ENCODE results near the gene ZBTB32.
"Not testable (repeated sequence)": the region's sequence is repeated elsewhere in the genome, so short reads cannot be mapped to it uniquely, and the experiment has no call there.

The ZBTB32 gene

GRCh38 chr19:35722897-35723296 is 18.5 kb downstream of the ZBTB32 start:
- no peak for DNase-seq

- DNase-seq = no peak
Observed at GRCh38 chr19:35723671-35724070, 19.3 kb downstream of the ZBTB32 start.

- not testable (repeated sequence) for DNase-seq
Observed at GRCh38 chr19:35724132-35724531, 19.8 kb downstream of the ZBTB32 start.

- no peak for DNase-seq
Observed at GRCh38 chr19:35724560-35724959, 20.2 kb downstream of the ZBTB32 start.

- no peak for DNase-seq
Observed at GRCh38 chr19:35725216-35725861, 21.0 kb downstream of the ZBTB32 start.

- no peak for DNase-seq
Observed at GRCh38 chr19:35727053-35727955, 22.9 kb downstream of the ZBTB32 start.

DNA sequence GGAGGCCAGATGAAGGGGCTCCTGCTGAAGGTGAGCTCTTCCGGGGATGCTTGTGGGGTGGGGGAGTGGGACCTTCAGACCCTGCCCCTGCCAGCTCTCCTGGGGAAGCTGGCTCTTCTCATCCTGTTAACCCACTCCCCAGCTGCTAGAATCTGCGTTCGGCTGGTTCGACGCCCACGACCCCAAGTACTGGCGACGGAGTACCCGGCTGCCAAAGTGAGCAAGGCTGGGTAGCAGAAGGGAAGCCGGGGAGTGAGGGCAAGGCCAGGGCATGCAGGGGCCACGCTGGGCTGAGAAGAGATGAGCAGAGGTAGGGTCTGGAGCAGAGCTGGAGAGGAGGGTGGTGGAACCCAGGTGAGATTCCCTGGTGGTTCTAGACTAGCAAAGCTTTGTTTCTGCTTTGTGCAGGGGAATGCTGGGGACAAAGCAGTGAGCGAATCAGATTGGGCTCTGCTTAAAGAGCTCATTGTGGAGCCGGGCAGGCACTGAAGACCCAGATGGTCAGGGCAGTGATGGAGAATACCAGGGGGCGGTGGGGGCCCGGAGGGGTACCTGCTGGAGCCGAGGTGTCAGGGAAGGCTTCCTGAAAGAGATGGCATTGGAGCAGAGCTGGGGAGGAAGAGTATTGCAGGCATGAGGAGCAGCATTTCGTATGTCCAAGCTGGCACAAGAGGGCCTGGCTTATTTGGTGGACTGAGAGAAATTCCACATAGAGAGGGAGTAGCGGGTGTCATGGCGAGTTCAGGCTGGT is 23.8 kb downstream of the ZBTB32 start:
- no peak for DNase-seq

DNA sequence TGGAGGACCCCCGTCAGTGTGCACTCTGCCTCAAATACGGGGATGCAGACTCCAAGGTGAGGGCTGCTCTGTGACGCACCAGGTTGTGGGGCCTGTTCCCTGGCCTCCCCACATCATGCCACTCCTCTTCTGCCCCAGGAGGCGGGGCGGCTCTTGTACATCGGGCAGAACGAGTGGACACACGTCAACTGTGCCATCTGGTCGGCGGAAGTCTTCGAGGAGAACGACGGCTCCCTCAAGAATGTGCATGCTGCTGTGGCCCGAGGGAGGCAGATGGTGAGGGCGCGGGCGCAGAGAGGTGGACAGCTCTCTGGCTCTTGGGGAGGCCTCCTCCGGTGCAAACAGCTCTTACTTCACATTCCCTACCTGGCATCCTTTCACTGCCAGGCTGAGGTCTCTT is 24.7 kb downstream of the ZBTB32 start:
- DNase-seq = no peak

DNA sequence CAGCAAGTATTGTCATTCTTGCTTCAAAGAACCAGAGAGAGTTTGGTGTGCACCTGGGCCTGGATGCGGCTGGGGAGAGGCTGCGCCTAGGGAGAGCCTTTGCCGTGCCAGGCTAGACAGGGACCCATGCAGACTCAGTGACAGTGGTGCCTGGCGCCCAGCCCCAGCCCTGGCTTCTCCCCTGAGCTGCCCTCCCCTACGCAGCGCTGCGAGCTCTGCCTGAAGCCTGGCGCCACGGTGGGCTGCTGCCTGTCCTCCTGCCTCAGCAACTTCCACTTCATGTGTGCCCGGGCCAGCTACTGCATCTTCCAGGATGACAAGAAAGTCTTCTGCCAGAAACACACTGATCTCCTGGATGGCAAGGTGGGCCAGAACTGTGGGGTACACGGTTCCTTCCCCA is 25.4 kb downstream of the ZBTB32 start:
- DNase-seq = no peak

- no peak for DNase-seq
Observed at GRCh38 chr19:35730326-35730725, 26.0 kb downstream of the ZBTB32 start.

GRCh38 chr19:35731353-35731752 is 27.0 kb downstream of the ZBTB32 start:
- DNase-seq = no peak

DNA sequence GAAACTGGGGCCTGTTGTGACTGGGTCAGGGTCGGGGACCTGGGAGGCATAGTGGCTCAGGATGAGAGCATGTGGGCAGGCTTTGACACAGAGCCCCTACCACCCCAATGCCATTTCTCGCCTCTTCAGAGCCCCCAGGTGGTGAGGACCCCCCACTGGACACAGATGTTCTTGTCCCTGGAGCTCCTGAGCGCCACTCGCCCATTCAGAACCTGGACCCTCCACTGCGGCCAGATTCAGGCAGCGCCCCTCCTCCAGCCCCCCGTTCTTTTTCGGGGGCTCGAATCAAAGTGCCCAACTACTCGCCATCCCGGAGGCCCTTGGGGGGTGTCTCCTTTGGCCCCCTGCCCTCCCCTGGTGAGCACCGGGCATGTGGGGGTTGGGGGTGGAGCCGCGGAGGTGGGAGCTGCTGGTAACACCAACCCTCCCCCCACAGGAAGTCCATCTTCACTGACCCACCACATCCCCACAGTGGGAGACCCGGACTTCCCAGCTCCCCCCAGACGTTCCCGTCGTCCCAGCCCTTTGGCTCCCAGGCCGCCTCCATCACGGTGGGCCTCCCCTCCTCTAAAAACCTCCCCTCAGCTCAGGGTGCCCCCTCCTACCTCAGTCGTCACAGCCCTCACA is 27.5 kb downstream of the ZBTB32 start:
- DNase-seq = no peak

DNA sequence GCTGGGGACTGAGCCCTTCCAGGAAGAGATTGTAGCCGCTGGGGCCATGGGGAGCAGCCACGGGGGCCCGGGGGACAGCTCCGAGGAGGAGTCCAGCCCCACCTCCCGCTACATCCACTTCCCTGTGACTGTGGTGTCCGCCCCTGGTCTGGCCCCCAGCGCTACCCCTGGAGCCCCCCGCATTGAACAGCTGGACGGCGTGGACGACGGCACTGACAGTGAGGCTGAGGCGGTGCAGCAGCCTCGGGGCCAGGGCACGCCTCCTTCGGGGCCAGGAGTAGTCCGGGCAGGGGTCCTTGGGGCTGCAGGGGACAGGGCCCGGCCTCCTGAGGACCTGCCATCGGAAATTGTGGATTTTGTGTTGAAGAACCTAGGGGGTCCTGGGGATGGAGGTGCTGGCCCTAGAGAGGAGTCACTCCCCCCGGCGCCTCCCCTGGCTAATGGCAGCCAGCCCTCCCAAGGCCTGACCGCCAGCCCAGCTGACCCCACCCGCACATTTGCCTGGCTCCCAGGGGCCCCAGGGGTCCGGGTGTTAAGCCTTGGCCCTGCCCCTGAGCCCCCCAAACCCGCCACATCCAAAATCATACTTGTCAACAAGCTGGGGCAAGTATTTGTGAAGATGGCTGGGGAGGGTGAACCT is 28.3 kb downstream of the ZBTB32 start:
- no peak for DNase-seq

GRCh38 chr19:35733180-35734125 is 29.1 kb downstream of the ZBTB32 start:
- DNase-seq = no peak

- DNase-seq = no peak
Observed at GRCh38 chr19:35734273-35734672, 29.9 kb downstream of the ZBTB32 start.

- no peak for DNase-seq
Observed at GRCh38 chr19:35734889-35735288, 30.5 kb downstream of the ZBTB32 start.

DNA sequence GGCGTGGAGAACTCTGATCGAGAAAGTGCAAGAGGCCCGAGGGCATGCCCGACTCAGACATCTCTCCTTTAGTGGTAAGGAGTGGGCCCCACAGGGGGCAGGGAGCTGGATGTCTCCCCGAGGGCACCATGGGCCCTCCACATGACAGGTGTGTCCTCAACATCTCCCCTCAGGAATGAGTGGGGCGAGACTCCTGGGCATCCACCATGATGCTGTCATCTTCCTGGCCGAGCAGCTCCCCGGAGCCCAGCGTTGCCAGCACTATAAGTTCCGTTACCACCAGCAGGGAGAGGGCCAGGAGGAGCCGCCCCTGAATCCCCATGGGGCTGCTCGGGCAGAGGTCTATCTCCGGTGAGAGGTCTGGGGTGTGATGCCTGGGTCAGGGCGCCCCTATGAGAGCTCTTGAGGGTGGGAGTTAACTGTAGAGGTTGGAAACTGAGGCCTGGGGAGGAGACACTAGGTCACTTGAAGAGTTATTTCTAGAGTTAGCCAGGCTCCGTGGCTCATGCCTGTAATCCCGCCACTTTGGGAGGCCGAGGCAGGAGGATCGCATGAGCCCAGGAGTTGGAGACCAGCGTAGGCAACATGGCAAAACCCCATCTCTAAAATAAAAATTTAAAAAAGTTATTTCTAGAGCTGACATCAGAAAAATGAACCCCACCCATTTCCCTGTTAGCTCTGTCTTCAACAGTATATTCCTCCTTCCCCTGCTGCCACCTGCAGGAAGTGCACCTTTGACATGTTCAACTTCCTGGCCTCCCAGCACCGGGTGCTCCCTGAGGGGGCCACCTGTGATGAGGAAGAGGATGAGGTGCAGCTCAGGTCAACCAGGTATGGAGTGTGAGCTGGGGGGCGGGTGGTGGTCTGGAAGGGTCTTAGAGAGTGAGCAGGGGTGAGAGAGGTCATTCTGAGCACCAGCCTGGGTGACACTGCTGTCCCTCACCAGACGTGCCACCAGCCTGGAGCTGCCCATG is 32.8 kb downstream of the ZBTB32 start:
- no peak for DNase-seq

- DNase-seq = no peak
Observed at GRCh38 chr19:35738021-35738886, 33.9 kb downstream of the ZBTB32 start.

DNA sequence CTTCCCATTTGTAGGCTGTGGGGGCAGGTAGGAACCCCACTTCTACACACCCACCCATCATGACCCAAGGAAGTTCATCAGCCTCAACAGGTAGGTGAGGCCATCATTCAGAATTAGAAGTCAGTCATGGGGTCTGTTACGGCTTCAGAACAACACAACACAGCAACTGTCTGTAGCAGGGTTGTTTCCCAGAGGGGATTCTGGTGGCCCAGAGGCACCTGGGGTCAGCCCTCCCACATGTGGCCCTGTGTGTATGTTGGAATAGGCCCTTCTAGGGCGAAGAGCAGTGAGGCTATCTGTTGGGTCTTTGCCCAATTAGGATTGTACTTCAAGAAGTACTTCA is 34.5 kb downstream of the ZBTB32 start:
- no peak for DNase-seq
